Esophagus squamous epithelium (tissue), 4 donors: ENCODE results near the gene METTL21C.

ENCODE experiments used
- POLR2A ChIP-seq, 4 donors: fragments of 450-650 bp; IDR thresholded peaks; one replicate each; pipeline ENCODE4 v1.6.1; 2017; ENCODE audit warnings: antibody characterized with exemption in 4 of 4, mild to moderate bottlenecking in 4 of 4, moderate library complexity in 3 of 4
- TF ChIP-seq, protein P1 (sequence below), 6 experiments: fragments of 450-650 bp in 4 of 6; fragments of 200-600 bp in 2 of 6; sonication (generic) in 2 of 6; IDR thresholded peaks; one replicate each; pipeline ENCODE4 v1.5.1; 2016 to 2019; ENCODE audit warnings: antibody characterized with exemption in 6 of 6, mild to moderate bottlenecking in 4 of 6, moderate library complexity in 4 of 6

DNA sequence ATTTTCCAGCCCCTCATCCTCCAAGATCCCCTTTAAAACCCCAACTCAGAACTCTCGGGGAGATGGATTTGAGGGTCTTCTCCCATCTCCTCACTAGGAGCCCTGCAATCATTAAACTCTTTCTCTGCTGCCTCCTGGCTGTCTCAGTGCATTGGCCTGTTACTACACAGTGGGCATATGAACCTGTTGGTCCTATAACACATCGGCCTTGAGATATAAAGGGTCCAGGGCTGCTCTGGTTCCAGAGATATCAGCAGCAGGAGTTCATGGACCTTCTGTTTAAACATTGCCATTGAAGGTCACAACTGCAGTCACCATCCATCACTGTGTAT, 3.8 kb upstream of the METTL21C start:
- TF ChIP-seq, protein P1, sequence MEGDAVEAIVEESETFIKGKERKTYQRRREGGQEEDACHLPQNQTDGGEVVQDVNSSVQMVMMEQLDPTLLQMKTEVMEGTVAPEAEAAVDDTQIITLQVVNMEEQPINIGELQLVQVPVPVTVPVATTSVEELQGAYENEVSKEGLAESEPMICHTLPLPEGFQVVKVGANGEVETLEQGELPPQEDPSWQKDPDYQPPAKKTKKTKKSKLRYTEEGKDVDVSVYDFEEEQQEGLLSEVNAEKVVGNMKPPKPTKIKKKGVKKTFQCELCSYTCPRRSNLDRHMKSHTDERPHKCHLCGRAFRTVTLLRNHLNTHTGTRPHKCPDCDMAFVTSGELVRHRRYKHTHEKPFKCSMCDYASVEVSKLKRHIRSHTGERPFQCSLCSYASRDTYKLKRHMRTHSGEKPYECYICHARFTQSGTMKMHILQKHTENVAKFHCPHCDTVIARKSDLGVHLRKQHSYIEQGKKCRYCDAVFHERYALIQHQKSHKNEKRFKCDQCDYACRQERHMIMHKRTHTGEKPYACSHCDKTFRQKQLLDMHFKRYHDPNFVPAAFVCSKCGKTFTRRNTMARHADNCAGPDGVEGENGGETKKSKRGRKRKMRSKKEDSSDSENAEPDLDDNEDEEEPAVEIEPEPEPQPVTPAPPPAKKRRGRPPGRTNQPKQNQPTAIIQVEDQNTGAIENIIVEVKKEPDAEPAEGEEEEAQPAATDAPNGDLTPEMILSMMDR (IDR thresholded peaks at IDR 0.05): no peak
- TF ChIP-seq POLR2A (IDR thresholded peaks at IDR 0.05): no peak
